DND-41 (cell line): ENCODE results near the gene TRIM5.
"Not testable (repeated sequence)": the region's sequence is repeated elsewhere in the genome, so short reads cannot be mapped to it uniquely, and the experiment has no call there.

Source experiments
- ATAC-seq: fragments of 200-7000 bp; cut with Tn5 transposase; 3 replicates; pipeline ENCODE4 v1.9.1; 2021; ENCODE audit warnings: low read depth; ENCODE audit not compliant: insufficient read depth
- DNase-seq: peaks from one replicate; pipeline ENCODE4 v3.0.0-alpha.2; 2020
- H2AFZ ChIP-seq: 2 replicates; pipeline ENCODE4 v1.6.0; 2012; ENCODE audit warnings: low read depth, low read length
- H3K27ac ChIP-seq: 2 replicates; pipeline ENCODE4 v1.5.1; 2012; ENCODE audit warnings: low read length, inconsistent platforms
- H3K27me3 ChIP-seq: fragments of 200-600 bp; sonication (generic); 2 replicates; pipeline ENCODE4 v1.6.0; 2012; ENCODE audit warnings: low read length, mild to moderate bottlenecking, inconsistent platforms; ENCODE audit not compliant: insufficient read depth, poor library complexity
- H3K36me3 ChIP-seq: 2 replicates; pipeline ENCODE4 v1.5.1; 2012; ENCODE audit warnings: low read length, inconsistent platforms; ENCODE audit not compliant: insufficient read depth
- H3K4me1 ChIP-seq: 2 replicates; pipeline ENCODE4 v1.5.1; 2012; ENCODE audit warnings: mild to moderate bottlenecking, low read length; ENCODE audit not compliant: insufficient read depth
- H3K4me2 ChIP-seq: 2 replicates; pipeline ENCODE4 v1.6.0; 2012; ENCODE audit warnings: mild to moderate bottlenecking, moderate library complexity, low read length, inconsistent platforms; ENCODE audit not compliant: insufficient read depth
- H3K4me3 ChIP-seq, 2 experiments: fragments of 200-600 bp in 1 of 2; shearing (Covaris generic) in 1 of 2; 2 replicates each; pipeline ENCODE4 v1.5.1; 2012 to 2016; ENCODE audit warnings: inconsistent platforms in 2 of 2, low read length in 2 of 2, mild to moderate bottlenecking in 2 of 2, low read depth in 1 of 2, moderate library complexity in 1 of 2
- H3K79me2 ChIP-seq: 2 replicates; pipeline ENCODE4 v1.6.0; 2012; ENCODE audit warnings: low read length, inconsistent platforms; ENCODE audit not compliant: insufficient read depth
- H3K9ac ChIP-seq: 2 replicates; pipeline ENCODE4 v1.6.0; 2012; ENCODE audit warnings: low read depth, mild to moderate bottlenecking, inconsistent platforms, low read length, moderate library complexity
- H3K9me3 ChIP-seq: 2 replicates; pipeline ENCODE4 v1.5.1; 2012; ENCODE audit warnings: low read length, moderate library complexity, mild to moderate bottlenecking, inconsistent platforms; ENCODE audit not compliant: insufficient read depth, severe bottlenecking
- H4K20me1 ChIP-seq: 2 replicates; pipeline ENCODE4 v1.6.0; 2012; ENCODE audit warnings: low read length; ENCODE audit not compliant: insufficient read depth
- EZH2 ChIP-seq: IDR thresholded peaks from 3 replicates; pipeline ENCODE4 v1.6.1; 2012; ENCODE audit warnings: borderline replicate concordance, low read depth, mild to moderate bottlenecking, moderate library complexity, low read length, inconsistent platforms; ENCODE audit not compliant: severe bottlenecking
- TF ChIP-seq, protein P1 (sequence below): IDR thresholded peaks from 2 replicates; pipeline ENCODE4 v1.5.1; 2012; ENCODE audit warnings: borderline replicate concordance, low read length, moderate library complexity, mild to moderate bottlenecking; ENCODE audit not compliant: poor library complexity, severe bottlenecking; ENCODE audit errors: extremely low read depth

The TRIM5 gene

DNA sequence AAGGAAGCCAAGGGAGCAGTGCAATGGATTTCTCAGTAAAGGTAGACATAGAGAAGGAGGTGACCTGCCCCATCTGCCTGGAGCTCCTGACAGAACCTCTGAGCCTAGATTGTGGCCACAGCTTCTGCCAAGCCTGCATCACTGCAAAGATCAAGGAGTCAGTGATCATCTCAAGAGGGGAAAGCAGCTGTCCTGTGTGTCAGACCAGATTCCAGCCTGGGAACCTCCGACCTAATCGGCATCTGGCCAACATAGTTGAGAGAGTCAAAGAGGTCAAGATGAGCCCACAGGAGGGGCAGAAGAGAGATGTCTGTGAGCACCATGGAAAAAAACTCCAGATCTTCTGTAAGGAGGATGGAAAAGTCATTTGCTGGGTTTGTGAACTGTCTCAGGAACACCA, 11.3 kb upstream of the TRIM5 start:
- ATAC-seq = no peak
- Histone ChIP-seq H3K27me3 (no peaks in the 10 kb centered on the region), H2AFZ (no peak overlapping the region), H3K36me3 (peaks cover 34% of the 10 kb centered on the region), H3K4me3 (no peak overlapping the region), H3K9me3 (no peaks in the 10 kb centered on the region), H3K4me1 (peaks cover 14% of the 10 kb centered on the region), H3K4me2 (no peak overlapping the region), H3K9ac (no peak overlapping the region), H3K79me2 (peaks cover 21% of the 10 kb centered on the region; the same call in 1 of the 2 replicates), H4K20me1 (no peaks in the 10 kb centered on the region; the same call in 1 of the 2 replicates), H3K27ac (no peak overlapping the region)
- DNase-seq = no peak
- no peak for TF ChIP-seq EZH2
- TF ChIP-seq, protein P1, sequence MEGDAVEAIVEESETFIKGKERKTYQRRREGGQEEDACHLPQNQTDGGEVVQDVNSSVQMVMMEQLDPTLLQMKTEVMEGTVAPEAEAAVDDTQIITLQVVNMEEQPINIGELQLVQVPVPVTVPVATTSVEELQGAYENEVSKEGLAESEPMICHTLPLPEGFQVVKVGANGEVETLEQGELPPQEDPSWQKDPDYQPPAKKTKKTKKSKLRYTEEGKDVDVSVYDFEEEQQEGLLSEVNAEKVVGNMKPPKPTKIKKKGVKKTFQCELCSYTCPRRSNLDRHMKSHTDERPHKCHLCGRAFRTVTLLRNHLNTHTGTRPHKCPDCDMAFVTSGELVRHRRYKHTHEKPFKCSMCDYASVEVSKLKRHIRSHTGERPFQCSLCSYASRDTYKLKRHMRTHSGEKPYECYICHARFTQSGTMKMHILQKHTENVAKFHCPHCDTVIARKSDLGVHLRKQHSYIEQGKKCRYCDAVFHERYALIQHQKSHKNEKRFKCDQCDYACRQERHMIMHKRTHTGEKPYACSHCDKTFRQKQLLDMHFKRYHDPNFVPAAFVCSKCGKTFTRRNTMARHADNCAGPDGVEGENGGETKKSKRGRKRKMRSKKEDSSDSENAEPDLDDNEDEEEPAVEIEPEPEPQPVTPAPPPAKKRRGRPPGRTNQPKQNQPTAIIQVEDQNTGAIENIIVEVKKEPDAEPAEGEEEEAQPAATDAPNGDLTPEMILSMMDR = no peak

DNA sequence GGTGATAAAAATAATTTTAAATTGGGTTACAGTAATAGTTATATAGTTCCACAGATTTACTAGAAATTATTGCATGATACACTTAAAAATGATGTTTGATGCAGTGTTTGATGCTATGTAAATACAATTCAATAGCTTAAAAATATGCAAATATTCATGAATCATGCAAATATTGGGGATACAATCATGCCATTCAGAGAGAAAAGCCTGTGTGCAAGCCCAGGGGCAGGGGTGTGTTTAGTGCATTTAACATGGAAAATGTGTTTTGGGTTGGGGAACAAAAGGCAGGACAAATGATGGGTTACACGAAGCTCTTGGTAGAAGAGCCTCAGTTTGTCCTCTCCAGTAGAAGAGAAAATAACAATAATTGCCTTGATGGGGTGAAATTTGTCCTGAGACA, 10.7 kb upstream of the TRIM5 start:
- H3K36me3 ChIP-seq = peaks cover 30% of the 10 kb centered on the region
- H3K9me3 ChIP-seq = no peaks in the 10 kb centered on the region

DNA sequence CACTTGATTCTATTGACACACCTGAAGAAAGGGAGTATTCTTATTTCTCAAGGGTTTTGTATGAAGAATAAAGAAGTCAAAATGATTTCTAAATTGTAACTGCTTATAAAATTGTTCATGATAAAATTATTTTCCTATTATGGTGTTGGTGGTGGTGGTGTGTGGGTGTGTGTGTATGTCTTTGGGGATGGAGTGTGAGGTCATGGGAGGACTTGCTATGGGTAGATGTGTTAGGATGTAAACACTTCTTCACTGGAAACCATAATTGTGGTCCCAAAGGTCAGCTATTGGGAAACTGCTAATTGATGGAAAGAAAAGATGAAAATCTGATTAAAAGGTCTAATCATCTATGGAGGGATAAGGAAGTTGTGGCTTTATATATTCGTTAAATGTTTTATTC, 9.8 kb upstream of the TRIM5 start:
- ATAC-seq (no peak), DNase-seq (no peak)
- H3K79me2 ChIP-seq = peaks cover 36% of the 10 kb centered on the region
- H3K36me3 ChIP-seq = peaks cover 26% of the 10 kb centered on the region
- H4K20me1 ChIP-seq = no peaks in the 10 kb centered on the region; the same call in 1 of the 2 replicates
- no peak overlapping the region for H3K4me2 ChIP-seq
- TF ChIP-seq, protein P1 = no peak
- TF ChIP-seq EZH2 = no peak
- H3K9ac ChIP-seq = no peak overlapping the region
- peaks cover 27% of the 10 kb centered on the region for H3K4me1 ChIP-seq
- H2AFZ ChIP-seq = no peak overlapping the region
- H3K4me3 ChIP-seq = no peak overlapping the region
- no peak overlapping the region for H3K27ac ChIP-seq
- no peaks in the 10 kb centered on the region for H3K9me3 ChIP-seq
- H3K27me3 ChIP-seq = no peaks in the 10 kb centered on the region

More for the DNA sequence above, 10.7 kb upstream of the TRIM5 start:
- no peak for DNase-seq
- Histone ChIP-seq H3K27me3 (no peaks in the 10 kb centered on the region), H3K27ac (no peak overlapping the region), H3K9ac (no peak overlapping the region), H4K20me1 (no peaks in the 10 kb centered on the region; the same call in 1 of the 2 replicates), H3K4me3 (no peak overlapping the region), H3K79me2 (peaks cover 27% of the 10 kb centered on the region), H2AFZ (no peak overlapping the region), H3K4me1 (peaks cover 20% of the 10 kb centered on the region), H3K4me2 (no peak overlapping the region)
- ATAC-seq = no peak
- TF ChIP-seq, protein P1 = no peak
- no peak for TF ChIP-seq EZH2

- ATAC-seq = no peak
- Histone ChIP-seq H4K20me1 (no peaks in the 10 kb centered on the region; the same call in 1 of the 2 replicates), H3K4me3 (peak overlapping the region in 1 of 2 experiments; percentile 60; a peak in 1 of 4 replicates), H3K27me3 (no peaks in the 10 kb centered on the region), H3K27ac (peak overlapping the region; percentile 30), H3K36me3 (peaks cover 10% of the 10 kb centered on the region), H3K4me1 (peaks cover 39% of the 10 kb centered on the region), H3K4me2 (peak overlapping the region; percentile 74), H3K9me3 (no peaks in the 10 kb centered on the region), H3K9ac (peak overlapping the region; percentile 62), H3K79me2 (peaks cover 36% of the 10 kb centered on the region), H2AFZ (peak overlapping the region; percentile 2; the same call in 1 of the 2 replicates)
- DNase-seq = no peak
- TF ChIP-seq, protein P1 = no peak
- no peak for TF ChIP-seq EZH2
These were observed 7.1 kb upstream of the TRIM5 start for GRCh38 chr11:5691964-5692361.

DNA sequence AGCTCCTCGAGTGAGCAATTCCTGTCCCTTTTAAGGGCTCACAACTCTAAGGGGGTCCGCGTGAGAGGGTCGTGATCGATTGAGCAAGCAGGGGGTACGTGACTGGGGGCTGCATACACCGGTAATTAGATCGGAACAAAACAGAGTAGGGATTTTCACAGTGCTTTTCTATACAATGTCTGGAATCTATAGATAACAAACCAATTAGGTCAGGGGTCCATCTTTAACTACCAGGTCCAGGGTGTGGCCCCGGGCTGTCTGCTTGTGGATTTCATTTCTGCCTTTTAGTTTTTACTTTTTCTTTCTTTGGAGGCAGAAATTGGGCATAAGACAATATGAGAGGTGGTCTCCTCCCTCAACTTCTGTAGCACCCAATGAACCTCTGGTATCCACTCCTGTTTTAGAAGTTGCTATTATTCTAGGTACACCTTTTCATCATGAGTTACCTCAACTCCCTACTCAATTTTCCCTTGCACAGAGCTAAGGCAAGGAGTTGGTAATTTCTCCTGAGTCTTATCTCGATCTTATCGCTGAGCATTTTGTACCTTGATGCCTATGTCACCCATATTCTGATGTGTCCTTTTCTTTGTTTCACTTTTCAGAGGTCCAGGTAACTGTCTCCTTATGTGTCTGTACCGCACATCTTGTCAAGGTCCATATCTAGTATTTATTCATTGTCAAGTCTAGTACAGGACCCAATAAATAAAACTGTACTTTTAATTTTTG, 6.5 kb upstream of the TRIM5 start:
- H3K4me1 ChIP-seq = peaks cover 39% of the 10 kb centered on the region
- not testable (repeated sequence) for H4K20me1 ChIP-seq, DNase-seq, H3K36me3 ChIP-seq, ATAC-seq, H3K27me3 ChIP-seq, H3K9me3 ChIP-seq
- H3K4me2 ChIP-seq = peak overlapping the region; percentile 74
- peak overlapping the region; percentile 62 for H3K9ac ChIP-seq
- H3K4me3 ChIP-seq = peak overlapping the region; percentile 25 to 60; a peak in 3 of 4 replicates
- H2AFZ ChIP-seq = peak overlapping the region; percentile 69
- peak overlapping the region; percentile 87 for H3K27ac ChIP-seq
- peaks cover 36% of the 10 kb centered on the region for H3K79me2 ChIP-seq
